GM18502 (cell line): Measurements from ENCODE around the gene ACTL9.

Source experiments
- ATAC-seq: cut with Tn5 transposase; IDR thresholded peaks from one replicate; pipeline ENCODE4 v1.9.1; 2021; ENCODE audit warnings: mild to moderate bottlenecking; ENCODE audit not compliant: unreplicated experiment, poor library complexity

ACTL9 gene

DNA sequence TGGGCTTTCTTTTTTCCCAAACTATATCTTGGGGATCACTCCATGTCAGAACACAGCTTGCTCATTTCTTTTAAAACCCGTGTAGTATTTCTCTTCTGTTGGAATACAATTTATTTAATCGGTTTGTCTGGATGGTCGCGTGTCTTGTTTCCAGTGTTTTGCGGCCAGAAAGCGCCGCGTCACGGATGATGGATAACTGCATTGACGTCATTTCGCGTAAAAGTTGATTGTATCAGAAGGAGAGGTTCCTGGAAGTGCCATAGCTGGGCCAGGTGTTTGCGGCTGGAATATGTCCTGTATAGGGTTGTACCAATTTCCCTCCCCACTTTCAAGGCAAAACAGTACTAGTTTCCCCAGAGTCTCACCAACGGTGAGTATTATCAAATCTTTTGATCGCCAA is 9.7 kb downstream of the ACTL9 start:
- no peak for ATAC-seq

GRCh38 chr19:8686549-8686948 is 12.0 kb downstream of the ACTL9 start:
- ATAC-seq = no peak

- ATAC-seq = no peak
These were observed 14.3 kb downstream of the ACTL9 start for GRCh38 chr19:8684001-8684902.

- no peak for ATAC-seq
These were observed 15.7 kb downstream of the ACTL9 start for GRCh38 chr19:8682931-8683330.

DNA sequence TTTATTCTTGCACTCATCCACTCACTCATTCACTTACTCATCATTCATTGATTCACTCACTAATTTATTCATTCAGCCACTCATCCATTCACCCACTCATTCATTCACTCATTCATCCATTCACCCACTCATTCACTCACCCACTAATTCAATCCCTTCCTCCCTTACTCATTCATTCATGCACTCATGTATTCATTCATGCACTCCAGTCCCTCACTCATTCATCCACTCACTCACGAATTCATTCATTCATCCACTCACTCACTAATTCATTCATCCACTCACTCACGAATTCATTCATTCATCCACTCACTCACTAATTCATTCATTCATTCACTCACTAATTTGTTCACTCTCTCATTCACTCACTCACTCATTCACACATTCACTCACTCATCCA is 16.1 kb downstream of the ACTL9 start:
- ATAC-seq = no peak

GRCh38 chr19:8681345-8682029 is 17.1 kb downstream of the ACTL9 start:
- no peak for ATAC-seq

DNA sequence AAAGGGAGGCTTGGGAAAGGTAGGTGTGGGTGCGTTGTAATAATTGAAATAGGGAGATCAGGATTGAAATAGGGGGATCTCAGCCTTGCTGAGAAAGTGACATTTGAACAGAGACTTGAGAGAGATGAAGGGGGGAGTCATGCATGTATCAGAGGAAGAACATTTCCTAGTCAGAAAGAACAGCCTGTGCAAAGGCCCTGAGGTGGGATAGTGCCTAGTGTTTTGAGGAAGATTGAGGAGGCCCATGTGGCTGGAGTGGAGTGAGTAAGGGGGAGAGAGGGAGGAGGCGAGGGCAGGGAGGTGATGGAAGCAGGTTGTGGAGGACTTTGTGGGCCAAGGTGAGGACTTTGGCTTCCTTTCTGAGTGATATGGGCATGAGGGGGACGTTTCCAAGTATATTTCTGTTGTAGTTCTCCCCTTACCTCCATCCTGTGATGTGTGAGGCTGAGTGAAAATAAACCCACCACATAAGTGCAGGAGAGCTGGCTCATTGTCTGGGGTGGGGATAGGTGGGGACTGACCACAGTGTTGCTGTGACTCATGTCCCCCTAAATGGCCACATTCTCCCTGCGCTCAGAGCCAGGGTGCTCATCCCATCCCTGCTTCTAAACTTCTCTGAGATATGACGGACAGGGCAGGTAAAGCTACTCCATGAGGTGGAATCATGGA is 17.8 kb downstream of the ACTL9 start:
- no peak for ATAC-seq

DNA sequence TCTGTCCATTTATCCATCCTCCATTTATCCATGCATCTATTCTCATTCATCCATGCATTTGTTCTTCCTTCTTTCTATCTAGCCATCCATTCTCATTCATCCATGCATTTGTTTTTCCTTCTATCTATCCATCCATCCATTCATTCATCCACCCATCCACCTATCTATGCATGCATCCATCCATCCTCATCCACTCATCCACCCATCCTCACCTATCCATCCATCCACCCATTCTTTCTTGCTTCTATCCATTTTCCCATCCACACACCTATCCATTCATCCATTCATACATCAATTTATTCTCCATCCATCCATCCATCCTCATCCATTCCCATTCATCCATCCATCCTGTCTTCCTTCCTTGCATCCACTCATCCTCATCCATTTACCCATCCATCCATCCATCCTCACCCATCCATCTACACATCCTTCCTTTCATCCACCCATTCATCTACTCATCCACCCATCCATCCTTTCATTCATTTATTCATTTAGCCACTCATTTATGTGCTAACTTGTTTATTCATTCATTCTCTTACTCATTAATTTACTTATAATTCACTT is 20.3 kb downstream of the ACTL9 start:
- no peak for ATAC-seq

GRCh38 chr19:8675066-8675465 is 23.5 kb downstream of the ACTL9 start:
- no peak for ATAC-seq

DNA sequence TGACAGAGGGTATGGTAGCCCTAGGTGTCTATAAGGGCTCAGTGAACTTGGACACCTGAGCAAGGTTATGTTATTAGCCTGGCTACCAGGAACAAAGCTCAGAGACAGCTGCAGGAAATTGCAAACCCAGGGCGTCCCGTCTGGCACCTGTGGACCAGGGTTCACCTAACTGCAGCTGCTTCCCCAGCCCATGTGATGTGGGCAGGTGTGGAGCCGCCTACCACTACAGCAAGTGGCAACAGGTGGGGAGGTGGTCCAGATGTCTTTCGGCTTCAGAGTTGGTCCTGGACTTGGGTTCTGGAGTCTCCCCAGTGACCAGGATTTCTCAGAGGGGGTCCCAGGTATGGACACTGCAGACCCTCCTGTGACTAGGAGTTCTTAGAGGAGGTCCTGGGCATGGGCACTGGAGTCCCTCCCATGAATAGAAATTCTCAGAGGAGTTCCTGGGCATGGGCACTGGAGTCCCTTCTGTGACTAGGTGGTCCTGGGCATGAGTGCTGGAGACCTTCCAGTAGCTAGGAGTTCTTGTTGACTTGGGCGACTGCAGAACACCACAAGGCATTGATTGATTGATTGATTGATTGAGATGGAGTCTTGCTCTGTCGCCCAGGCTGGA is 25.2 kb downstream of the ACTL9 start:
- ATAC-seq = no peak

GRCh38 chr19:8666814-8667405 is 31.7 kb downstream of the ACTL9 start:
- no peak for ATAC-seq

GRCh38 chr19:8665468-8666213 is 33.0 kb downstream of the ACTL9 start:
- ATAC-seq = no peak

- ATAC-seq = no peak
These were observed 33.9 kb downstream of the ACTL9 start for GRCh38 chr19:8664671-8665057.

- ATAC-seq = no peak
These were observed 34.5 kb downstream of the ACTL9 start for GRCh38 chr19:8663920-8664670.

- ATAC-seq = no peak
These were observed 36.3 kb downstream of the ACTL9 start for GRCh38 chr19:8662263-8662662.

DNA sequence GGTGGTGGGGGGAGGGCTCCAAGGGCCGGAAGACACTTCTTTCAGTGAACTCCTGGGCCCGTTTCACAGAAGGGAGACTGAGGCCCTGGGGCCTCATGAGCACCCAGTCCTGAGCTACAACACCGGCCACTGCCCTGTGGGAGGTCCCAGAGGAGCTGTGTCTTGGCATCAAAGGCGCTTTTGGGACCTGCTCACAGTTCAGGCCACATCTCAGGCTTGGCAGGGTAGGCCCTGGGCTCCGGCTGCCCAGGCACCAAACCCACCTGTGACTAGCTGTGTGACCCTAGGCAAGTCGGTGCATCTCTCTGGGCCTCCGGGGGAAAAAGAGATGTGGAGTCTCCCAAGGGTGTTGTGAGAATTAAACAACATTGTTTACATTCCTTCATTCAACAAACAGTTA is 38.7 kb downstream of the ACTL9 start:
- no peak for ATAC-seq

- no peak for ATAC-seq
These were observed 40.7 kb downstream of the ACTL9 start for GRCh38 chr19:8657869-8658268.

GRCh38 chr19:8655340-8655709 is 43.3 kb downstream of the ACTL9 start:
- ATAC-seq = no peak
